Thyroid gland (tissue), 4 donors: Measurements from ENCODE around the gene C1orf210. TPM values are rescaled to one million over a fixed set of nuclear protein-coding genes. Genes with fewer than 3 reads are reported as not detected.

ENCODE experiments used
- DNase-seq, 2 donors: peaks; one replicate each; pipeline ENCODE4 v3.0.0-alpha.2; 2019
- H3K27ac ChIP-seq, 3 donors: fragments of 200-600 bp; sonication (generic); 1 replicate in 2 of 3; 2 replicates in 1 of 3; pipeline ENCODE4 v1.5.1; 2016 to 2019; ENCODE audit warnings: mild to moderate bottlenecking in 1 of 3, moderate library complexity in 1 of 3
- H3K27me3 ChIP-seq: fragments of 200-600 bp; sonication (generic); one replicate; pipeline ENCODE4 v1.5.1; 2019
- H3K36me3 ChIP-seq, 2 donors: fragments of 200-600 bp; sonication (generic); one replicate each; pipeline ENCODE4 v1.5.1; 2016 to 2019
- H3K4me1 ChIP-seq, 2 donors: fragments of 200-600 bp; sonication (generic); one replicate each; pipeline ENCODE4 v1.5.1; 2017 to 2019
- H3K4me3 ChIP-seq, 3 donors: fragments of 200-600 bp; sonication (generic); replicated peaks in 1 of 3; 1 replicate in 2 of 3; 2 replicates in 1 of 3; pipeline ENCODE4 v1.5.1; 2016; ENCODE audit warnings: mild to moderate bottlenecking in 1 of 3
- H3K9me3 ChIP-seq: fragments of 200-600 bp; sonication (generic); one replicate; pipeline ENCODE4 v1.5.1; 2017
- POLR2A ChIP-seq, 2 donors: fragments of 450-650 bp; IDR thresholded peaks; one replicate each; pipeline ENCODE4 v1.6.1; 2017; ENCODE audit warnings: antibody characterized with exemption in 2 of 2, mild to moderate bottlenecking in 2 of 2, moderate library complexity in 1 of 2
- WGBS, 2 donors: methylation state at CpG; one replicate each; pipeline ENCODE4 v1.1.5; 2017; 5-methylcytosine and 5-hydroxymethylcytosine counted together
- intact Hi-C: fragments of 100-400 bp; cut with DNase I; formaldehyde crosslinking; loops from one replicate; pipeline ENCODE4 v1.15.1; 2023
- total RNA-seq, 4 donors: library from RNA; depleted of rRNA; stranded (reverse); fragments of >200 nt; gene quantifications; one replicate each; pipeline ENCODE4 v1.2.3, GENCODE V29; 2016
- TF ChIP-seq, protein P1 (sequence below), 6 experiments: fragments of 200-600 bp in 3 of 6; fragments of 450-650 bp in 3 of 6; sonication (generic) in 3 of 6; IDR thresholded peaks; one replicate each; pipeline ENCODE4 v1.5.1; 2016 to 2019; ENCODE audit warnings: antibody characterized with exemption in 6 of 6, mild to moderate bottlenecking in 2 of 6, inconsistent platforms in 1 of 6, moderate library complexity in 1 of 6

The C1orf210 gene
- total RNA-seq, 4 donors from 2014 or later = 22.7 to 49.7 (median 36.3) TPM

GRCh38 chr1:43267291-43267805 lies 18.0 kb downstream of the C1orf210 start:
- intact Hi-C loops = no loop called here
- H3K4me3 ChIP-seq = no peak overlapping the region
- WGBS, 2 donors = 78 to 79% methylated on average over 9 of the region's 9 CpGs
- peak overlapping the region; percentile 55 to 89 (median 65) for H3K27ac ChIP-seq
- H3K4me1 ChIP-seq = peaks cover 53 to 55% of the 10 kb centered on the region in 2 donors
- H3K36me3 ChIP-seq = no peaks in the 10 kb centered on the region
- H3K27me3 ChIP-seq = no peaks in the 10 kb centered on the region
- DNase-seq = peak; percentile 41 to 43
- TF ChIP-seq, protein P1, sequence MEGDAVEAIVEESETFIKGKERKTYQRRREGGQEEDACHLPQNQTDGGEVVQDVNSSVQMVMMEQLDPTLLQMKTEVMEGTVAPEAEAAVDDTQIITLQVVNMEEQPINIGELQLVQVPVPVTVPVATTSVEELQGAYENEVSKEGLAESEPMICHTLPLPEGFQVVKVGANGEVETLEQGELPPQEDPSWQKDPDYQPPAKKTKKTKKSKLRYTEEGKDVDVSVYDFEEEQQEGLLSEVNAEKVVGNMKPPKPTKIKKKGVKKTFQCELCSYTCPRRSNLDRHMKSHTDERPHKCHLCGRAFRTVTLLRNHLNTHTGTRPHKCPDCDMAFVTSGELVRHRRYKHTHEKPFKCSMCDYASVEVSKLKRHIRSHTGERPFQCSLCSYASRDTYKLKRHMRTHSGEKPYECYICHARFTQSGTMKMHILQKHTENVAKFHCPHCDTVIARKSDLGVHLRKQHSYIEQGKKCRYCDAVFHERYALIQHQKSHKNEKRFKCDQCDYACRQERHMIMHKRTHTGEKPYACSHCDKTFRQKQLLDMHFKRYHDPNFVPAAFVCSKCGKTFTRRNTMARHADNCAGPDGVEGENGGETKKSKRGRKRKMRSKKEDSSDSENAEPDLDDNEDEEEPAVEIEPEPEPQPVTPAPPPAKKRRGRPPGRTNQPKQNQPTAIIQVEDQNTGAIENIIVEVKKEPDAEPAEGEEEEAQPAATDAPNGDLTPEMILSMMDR (IDR thresholded peaks at IDR 0.05) = no peak
- TF ChIP-seq POLR2A (IDR thresholded peaks at IDR 0.05) = no peak
- H3K9me3 ChIP-seq = no peaks in the 10 kb centered on the region

GRCh38 chr1:43266881-43267280 lies 18.5 kb downstream of the C1orf210 start:
- Histone ChIP-seq H3K4me3 (no peak overlapping the region), H3K27me3 (no peaks in the 10 kb centered on the region), H3K27ac (peak overlapping the region; percentile 55 to 89 (median 65)), H3K4me1 (peaks cover 53 to 54% of the 10 kb centered on the region in 2 donors), H3K9me3 (no peaks in the 10 kb centered on the region), H3K36me3 (no peaks in the 10 kb centered on the region)
- WGBS, 2 donors = 92 to 100% methylated on average over 1 of the region's 1 CpG
- no peak for DNase-seq
- intact Hi-C loops = no loop called here
- no peak for TF ChIP-seq POLR2A (IDR thresholded peaks at IDR 0.05)
- TF ChIP-seq, protein P1 (IDR thresholded peaks at IDR 0.05) = no peak

DNA sequence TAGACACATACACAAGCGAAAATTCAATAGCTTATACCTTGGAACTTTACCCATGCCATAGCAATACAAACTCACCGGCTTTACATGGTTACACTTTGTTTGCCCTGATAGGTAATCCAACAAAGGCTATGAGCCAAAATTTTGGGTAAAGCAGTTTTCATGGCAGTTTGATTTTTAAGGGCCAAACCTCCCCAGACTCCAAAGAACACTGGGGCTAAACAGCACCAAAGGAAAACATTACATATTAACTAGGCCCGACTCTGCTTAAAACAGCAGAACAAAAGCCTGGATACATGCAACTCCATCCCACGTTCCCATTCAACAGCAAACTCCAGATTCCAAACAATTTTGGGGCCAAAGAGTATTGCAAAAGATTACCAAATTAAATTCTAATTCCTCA lies 19.9 kb downstream of the C1orf210 start:
- peak; percentile 39 for DNase-seq
- Histone ChIP-seq H3K27ac (peak overlapping the region; percentile 55 to 89 (median 78)), H3K9me3 (no peaks in the 10 kb centered on the region), H3K27me3 (no peaks in the 10 kb centered on the region), H3K4me3 (no peak overlapping the region), H3K4me1 (peaks cover 47 to 50% of the 10 kb centered on the region in 2 donors), H3K36me3 (no peaks in the 10 kb centered on the region)
- peak in 1 of 2 donors; percentile 35 for TF ChIP-seq POLR2A (IDR thresholded peaks at IDR 0.05)
- TF ChIP-seq, protein P1 (IDR thresholded peaks at IDR 0.05) = no peak
- WGBS, 2 donors = 32 to 33% methylated on average over 4 of the region's 4 CpGs
- intact Hi-C loops = no loop called here

DNA sequence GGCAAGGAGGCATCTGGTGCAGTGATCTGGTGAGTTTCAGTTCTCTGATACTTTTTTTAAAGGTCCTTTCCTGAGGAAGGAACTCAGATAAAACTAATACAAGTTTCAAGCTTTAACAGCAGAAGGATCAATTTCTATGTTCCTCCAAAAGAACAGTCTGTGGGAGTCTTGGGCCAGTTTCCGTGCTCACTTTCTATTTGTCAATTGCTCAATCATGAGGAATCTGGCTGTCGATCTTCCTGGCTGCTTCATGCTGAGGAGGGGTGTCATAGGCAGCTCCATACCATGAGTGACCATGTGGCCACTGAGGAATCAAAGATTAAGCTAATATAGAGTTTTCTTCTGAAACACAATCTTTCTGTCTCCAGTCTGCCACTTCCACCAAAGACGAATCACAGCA lies 27.0 kb downstream of the C1orf210 start:
- H3K36me3 ChIP-seq = no peaks in the 10 kb centered on the region
- no peaks in the 10 kb centered on the region for H3K27me3 ChIP-seq
- peak overlapping the region; percentile 64 to 69 (median 68) for H3K27ac ChIP-seq
- no peaks in the 10 kb centered on the region for H3K9me3 ChIP-seq
- no peak for DNase-seq
- peaks cover 25 to 49% of the 10 kb centered on the region in 2 donors for H3K4me1 ChIP-seq
- H3K4me3 ChIP-seq = no peak overlapping the region
- no peak for TF ChIP-seq POLR2A (IDR thresholded peaks at IDR 0.05)
- TF ChIP-seq, protein P1 (IDR thresholded peaks at IDR 0.05) = no peak
- WGBS, 2 donors = 43 to 44% methylated on average over 3 of the region's 3 CpGs
- intact Hi-C loops = no loop called here

DNA sequence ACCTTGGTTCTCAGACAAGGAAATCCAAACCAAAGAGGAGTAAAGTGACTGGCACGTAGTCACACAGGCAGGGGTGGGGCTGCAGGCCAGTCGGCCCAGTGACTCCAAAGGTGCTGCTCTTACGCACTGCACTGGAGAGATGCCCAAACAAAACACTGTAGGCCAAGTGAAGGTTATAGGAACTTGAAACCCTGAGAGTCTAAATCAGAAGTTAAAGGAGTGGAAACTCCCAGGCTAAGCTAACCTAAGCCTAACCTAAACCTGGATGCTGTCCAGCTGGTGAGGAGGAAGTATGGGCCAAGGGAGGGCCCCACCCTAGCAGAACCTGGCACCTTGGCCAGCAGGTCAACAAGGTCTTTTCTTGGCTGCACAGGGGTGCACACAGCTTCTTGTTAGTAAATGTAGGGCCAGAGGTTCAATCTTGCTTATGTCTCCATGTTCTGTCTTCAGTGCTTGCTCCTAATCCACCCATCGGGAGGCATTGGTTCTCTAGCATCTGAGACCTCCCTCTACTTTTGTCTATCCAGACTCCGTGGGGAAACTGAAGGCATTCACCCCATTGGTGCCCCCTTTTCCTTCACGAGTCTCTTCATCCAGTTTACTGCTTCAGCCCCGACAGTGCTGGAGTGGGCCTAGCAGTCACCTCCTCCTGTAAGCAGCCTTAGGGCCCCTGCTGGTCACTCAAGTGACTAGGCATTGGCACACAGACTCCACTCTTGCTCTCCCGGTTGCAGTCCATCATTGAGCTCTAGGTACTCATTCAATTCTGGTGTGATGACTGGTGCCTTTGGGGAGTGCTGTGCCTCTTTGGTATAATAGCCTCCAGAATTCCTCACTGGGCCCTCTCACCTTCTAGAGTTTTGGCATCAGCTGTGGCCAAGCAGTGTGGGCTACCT lies 28.5 kb downstream of the C1orf210 start:
- TF ChIP-seq, protein P1 (IDR thresholded peaks at IDR 0.05) = no peak
- TF ChIP-seq POLR2A (IDR thresholded peaks at IDR 0.05) = peak in 1 of 2 donors; percentile 33
- Histone ChIP-seq H3K4me1 (peaks cover 19 to 49% of the 10 kb centered on the region in 2 donors), H3K9me3 (no peaks in the 10 kb centered on the region), H3K27ac (peak overlapping the region; percentile 68 to 90 (median 69)), H3K4me3 (no peak overlapping the region), H3K27me3 (no peaks in the 10 kb centered on the region), H3K36me3 (no peaks in the 10 kb centered on the region)
- DNase-seq = peak; percentile 89 to 90
- intact Hi-C loops = no loop called here
- WGBS, 2 donors = 41 to 45% methylated on average over 8 of the region's 8 CpGs
